ENCODE data around the gene CUX1. TPM values are rescaled to one million over a fixed set of nuclear protein-coding genes. Genes with fewer than 3 reads are reported as not detected.

Gene CUX1
- total and polyA plus RNA-seq, 10 of the 15 experiments (the other 5 are each of a cell fraction or from before 2014, with no cell fraction given): 6.1 to 48.6 (median 25.9) TPM

- TF ChIP-seq ZNF592 (IDR thresholded peaks at IDR 0.05): no peak
- TF ChIP-seq GATAD2B (conservative IDR thresholded peaks at IDR 0.05; ENCODE audit: low read depth): 0 out of 2 replicates have a peak, but pooled peaks have one; percentile 23
- peak; percentile 54 for TF ChIP-seq RELA (IDR thresholded peaks at IDR 0.05; ENCODE audit: borderline replicate concordance, partially characterized antibody)
- peak; percentile 96 for TF ChIP-seq RAD21 (IDR thresholded peaks at IDR 0.05; ENCODE audit: insufficient read depth, low read depth, low read length)
- TF ChIP-seq SPI1 (IDR thresholded peaks at IDR 0.05; ENCODE audit: borderline replicate concordance, insufficient read depth, low read depth, low read length): no peak
- TF ChIP-seq SREBF2 (IDR thresholded peaks at IDR 0.05; ENCODE audit: low read length): no peak
- TF ChIP-seq FOS (IDR thresholded peaks at IDR 0.05; ENCODE audit: borderline replicate concordance, extremely low read depth, insufficient read length): no peak
- TF ChIP-seq SMARCA5 (IDR thresholded peaks at IDR 0.05): peak; percentile 80
These were observed 454.9 kb downstream of the CUX1 start (continued) for GRCh38 chr7:102272075-102272916.
